Measurements from ENCODE around the gene ALPK1. TPM values are rescaled to one million over a fixed set of nuclear protein-coding genes. Genes with fewer than 3 reads are reported as not detected.

The ALPK1 gene
- total and polyA plus RNA-seq, 5 experiments from 2014 or later = 2.3 to 12.6 (median 4.9) TPM

DNA sequence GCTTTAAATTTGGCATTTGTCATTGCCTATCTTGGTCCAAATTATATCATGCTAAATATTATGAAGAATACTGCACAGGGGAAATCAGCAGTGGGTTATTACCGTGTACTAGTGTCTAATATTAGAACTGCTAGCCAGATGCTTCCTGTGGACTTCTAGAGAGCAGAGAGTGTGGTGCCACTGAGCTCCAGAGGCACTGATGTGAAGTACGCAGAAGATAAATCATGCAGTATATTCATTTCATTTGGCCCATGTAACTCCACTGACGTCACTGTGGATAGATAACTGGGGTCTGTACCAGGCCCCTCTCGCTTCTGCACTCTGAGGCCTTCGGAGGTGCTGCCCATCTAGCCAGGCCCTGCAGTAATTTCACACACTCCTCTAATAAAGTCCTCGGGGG is 80.0 kb downstream of the ALPK1 start:
- POLR2A ChIA-PET = no interaction called here
- no peak overlapping the region for H3K4me3 Mint-ChIP-seq
- peaks cover 0 to 12% (median 0%) of the 10 kb centered on the region in 4 donors for H3K4me1 Mint-ChIP-seq

DNA sequence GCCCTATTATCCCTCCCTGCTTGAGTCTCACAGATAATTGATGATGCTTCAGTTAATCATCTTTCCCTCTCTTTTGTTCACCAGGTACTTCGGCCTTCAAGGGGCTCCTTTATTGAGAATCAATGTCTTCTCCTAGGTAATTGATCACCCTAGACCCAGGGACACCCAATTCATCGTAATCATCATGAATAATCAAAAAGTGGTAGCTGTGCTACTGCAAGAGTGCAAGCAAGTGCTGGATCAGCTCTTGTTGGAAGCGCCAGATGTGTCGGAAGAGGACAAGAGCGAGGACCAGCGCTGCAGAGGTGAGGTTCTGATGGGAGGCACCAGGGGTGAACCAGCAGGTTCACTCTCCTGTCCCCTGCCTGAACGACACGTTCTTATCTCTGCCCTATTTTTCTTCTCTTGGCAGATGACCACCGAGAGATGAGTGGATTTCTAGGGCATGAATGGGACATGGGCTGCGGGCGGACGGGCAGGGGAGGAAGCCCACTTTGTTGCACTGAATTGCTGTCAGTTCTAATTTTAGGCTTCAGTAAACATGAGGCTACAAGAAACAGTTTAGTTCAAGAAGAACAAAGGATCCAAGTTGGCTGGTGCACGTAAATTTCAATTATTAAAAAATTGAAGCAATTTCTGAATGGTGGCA is 80.5 kb downstream of the ALPK1 start:
- peaks cover 0 to 12% (median 0%) of the 10 kb centered on the region in 4 donors for H3K4me1 Mint-ChIP-seq

More for the DNA sequence above, 80.0 kb downstream of the ALPK1 start:
- no peak for ATAC-seq
- peaks cover 35 to 44% (median 44%) of the 10 kb centered on the region in 3 donors for H3K36me3 Mint-ChIP-seq
- H3K27ac Mint-ChIP-seq = no peak overlapping the region
- H3K27me3 Mint-ChIP-seq = no peaks in the 10 kb centered on the region
- no peaks in the 10 kb centered on the region for H3K9me3 Mint-ChIP-seq
- DNase-seq = no peak

DNA sequence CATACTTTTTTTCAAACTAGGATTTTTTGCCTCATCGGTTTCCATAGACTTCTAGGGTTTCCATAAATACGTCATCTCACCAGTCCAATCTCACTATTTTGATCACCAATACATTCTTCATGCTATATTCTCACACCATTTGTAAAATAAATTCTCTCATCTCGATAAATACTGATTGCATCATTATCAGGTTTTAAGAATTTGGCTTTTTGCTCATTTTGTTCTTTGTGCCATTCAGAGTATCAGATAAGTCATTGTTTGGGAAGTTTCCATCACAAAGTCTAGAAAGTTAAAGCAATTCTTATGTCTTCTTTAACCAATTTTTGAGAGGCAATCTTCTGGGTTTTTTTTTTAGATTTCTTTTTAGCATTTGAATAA is 81.1 kb downstream of the ALPK1 start:
- peaks cover 0 to 12% (median 0%) of the 10 kb centered on the region in 4 donors for H3K4me1 Mint-ChIP-seq
- POLR2A ChIA-PET = no interaction called here
- no peak overlapping the region for H3K4me3 Mint-ChIP-seq
- H3K36me3 Mint-ChIP-seq = peaks cover 40 to 53% (median 51%) of the 10 kb centered on the region in 3 donors
- ATAC-seq (no peak), DNase-seq (no peak)
- peak overlapping the region in 1 of 10 donors; percentile 40 for H3K27ac Mint-ChIP-seq
- H3K9me3 Mint-ChIP-seq = no peaks in the 10 kb centered on the region
- H3K27me3 Mint-ChIP-seq = no peaks in the 10 kb centered on the region

More for the DNA sequence above, 80.5 kb downstream of the ALPK1 start:
- ATAC-seq (no peak), DNase-seq (no peak)
- POLR2A ChIA-PET = no interaction called here
- Mint-ChIP-seq H3K4me3 (no peak overlapping the region), H3K36me3 (peaks cover 40 to 50% (median 49%) of the 10 kb centered on the region in 3 donors), H3K27me3 (no peaks in the 10 kb centered on the region), H3K27ac (peak overlapping the region in 1 of 10 donors; percentile 8), H3K9me3 (no peaks in the 10 kb centered on the region)

DNA sequence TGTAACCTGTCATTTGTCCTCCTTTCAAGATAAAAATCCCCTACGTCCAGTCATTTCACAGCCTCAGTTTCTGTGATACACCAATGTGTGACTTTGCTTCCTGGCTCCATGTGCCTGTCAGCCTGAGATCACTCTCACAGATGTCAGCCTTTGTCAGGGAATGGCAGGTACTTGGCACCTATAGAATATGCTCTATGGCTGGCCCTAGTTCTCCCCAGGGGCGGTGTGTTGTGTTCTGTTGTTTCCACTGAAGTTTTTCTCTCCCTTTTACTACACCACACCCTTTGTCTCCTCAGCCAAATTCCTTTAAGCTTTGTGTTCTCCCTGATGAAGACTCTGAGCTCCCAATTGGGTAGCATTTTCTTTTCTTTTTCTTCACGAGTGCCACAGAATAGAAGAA is 81.7 kb downstream of the ALPK1 start:
- H3K4me3 Mint-ChIP-seq = no peak overlapping the region
- peaks cover 39 to 56% (median 52%) of the 10 kb centered on the region in 3 donors for H3K36me3 Mint-ChIP-seq
- ATAC-seq = no peak
- H3K27me3 Mint-ChIP-seq = no peaks in the 10 kb centered on the region
- peaks cover 0 to 12% (median 0%) of the 10 kb centered on the region in 4 donors for H3K4me1 Mint-ChIP-seq
- H3K27ac Mint-ChIP-seq = peak overlapping the region in 1 of 10 donors; percentile 60
- no peaks in the 10 kb centered on the region for H3K9me3 Mint-ChIP-seq
- DNase-seq = no peak
- POLR2A ChIA-PET = no interaction called here

DNA sequence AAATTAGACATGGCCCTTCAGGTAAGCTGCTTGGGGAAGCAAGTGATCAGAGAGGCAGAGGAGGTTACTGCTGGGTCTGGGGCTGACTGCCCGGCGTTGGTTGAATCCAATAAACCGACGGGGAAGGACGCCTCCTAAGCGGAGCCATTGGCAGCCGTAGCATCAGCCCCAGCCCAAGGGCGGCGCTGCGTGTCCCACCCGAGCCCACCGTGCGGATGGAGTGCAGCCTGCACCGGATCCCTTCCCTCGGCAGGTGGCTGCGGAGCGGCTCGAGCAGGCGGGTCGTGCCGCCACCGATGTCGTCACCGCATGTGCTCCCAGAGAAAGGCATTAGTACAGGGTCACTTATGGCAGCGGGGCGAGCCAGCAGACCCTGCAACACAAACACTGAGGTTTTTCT is 82.1 kb downstream of the ALPK1 start:
- POLR2A ChIA-PET = no interaction called here
- Mint-ChIP-seq H3K4me3 (no peak overlapping the region), H3K9me3 (no peaks in the 10 kb centered on the region), H3K27me3 (no peaks in the 10 kb centered on the region), H3K27ac (no peak overlapping the region), H3K36me3 (peaks cover 35 to 58% (median 55%) of the 10 kb centered on the region in 3 donors), H3K4me1 (peaks cover 0 to 12% (median 0%) of the 10 kb centered on the region in 4 donors)
- ATAC-seq (no peak), DNase-seq (no peak)

DNA sequence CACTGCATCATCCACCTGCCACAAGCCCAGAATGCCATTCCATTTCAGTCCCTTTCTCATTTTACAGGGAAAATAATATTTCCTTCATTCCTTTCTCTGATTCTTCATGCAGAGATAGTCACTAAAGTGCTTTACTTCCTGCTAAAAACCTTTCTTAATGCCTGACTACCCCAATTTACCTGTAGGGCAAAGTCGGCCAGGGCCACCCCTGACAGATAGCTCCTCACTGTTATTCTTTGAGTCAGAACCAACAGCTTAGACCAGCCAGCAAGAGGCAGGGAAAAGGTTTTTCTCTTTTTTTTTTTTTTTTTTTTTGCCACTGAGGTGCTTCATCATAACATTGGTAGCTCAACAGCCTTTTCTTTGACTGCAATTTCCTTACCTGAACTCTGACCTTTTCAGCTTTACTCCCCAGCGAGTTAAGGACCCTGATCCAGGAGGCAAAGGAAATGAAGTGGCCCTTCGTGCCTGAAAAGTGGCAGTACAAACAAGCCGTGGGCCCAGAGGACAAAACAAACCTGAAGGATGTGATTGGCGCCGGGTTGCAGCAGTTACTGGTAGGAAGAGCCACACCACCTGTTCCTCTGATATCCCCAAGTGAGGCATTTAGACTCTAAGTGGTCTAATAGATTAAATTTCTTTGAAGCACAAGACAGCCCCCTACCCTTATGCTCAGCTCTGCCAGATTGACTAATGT is 85.0 kb downstream of the ALPK1 start:
- H3K27ac Mint-ChIP-seq = peak overlapping the region in 1 of 10 donors; percentile 31
- DNase-seq = no peak
- no peak overlapping the region for H3K4me3 Mint-ChIP-seq
- ATAC-seq = no peak
- H3K9me3 Mint-ChIP-seq = no peaks in the 10 kb centered on the region
- no peaks in the 10 kb centered on the region for H3K27me3 Mint-ChIP-seq
- peaks cover 32 to 62% (median 60%) of the 10 kb centered on the region in 3 donors for H3K36me3 Mint-ChIP-seq
- POLR2A ChIA-PET = interaction anchor here (0.7 kb wide), 1 partner anchor 199 kb away, joined by 5 read pairs; no protein-coding TSS in a partner anchor
- peaks cover 0 to 5% (median 0%) of the 10 kb centered on the region in 4 donors for H3K4me1 Mint-ChIP-seq

DNA sequence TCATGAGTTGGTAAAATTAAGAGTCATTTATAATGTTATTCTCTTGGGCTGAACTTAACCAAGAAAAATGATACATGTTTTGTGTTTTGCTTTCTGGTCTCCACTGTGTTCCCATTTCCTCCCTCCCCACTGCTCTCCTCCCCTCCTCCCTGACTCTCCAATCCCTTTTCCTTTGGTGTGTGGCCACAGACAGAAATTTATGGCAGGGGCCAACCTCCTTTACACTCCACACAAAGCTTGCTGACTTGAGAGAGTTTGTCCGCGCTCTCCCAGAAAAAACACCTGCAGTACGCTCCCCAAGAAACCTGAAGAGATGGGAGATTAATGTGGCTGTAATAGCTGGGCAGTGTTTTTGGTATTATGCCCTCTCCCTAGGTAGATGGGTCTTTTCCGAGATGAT is 88.9 kb downstream of the ALPK1 start:
- DNase-seq = no peak

DNA sequence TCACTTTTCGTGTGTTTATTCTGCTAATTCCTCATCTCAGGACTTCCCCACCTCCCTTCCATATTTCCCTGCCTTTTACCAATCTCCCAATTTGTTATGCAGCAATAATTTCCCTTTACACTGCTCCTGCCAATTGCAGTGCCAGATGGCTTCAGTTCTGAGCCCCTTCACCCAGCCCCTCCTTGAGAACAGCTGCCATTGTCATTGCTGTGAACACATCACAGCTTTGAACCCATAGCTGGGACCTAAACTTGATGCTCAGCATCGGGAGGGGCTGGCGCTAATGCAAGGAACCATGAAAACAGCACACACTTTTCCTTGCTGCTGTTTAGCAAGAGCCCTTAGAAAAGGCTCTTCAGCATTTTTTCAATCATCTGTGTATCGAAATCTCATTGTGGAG is 104.9 kb downstream of the ALPK1 start:
- Mint-ChIP-seq H3K27me3 (no peaks in the 10 kb centered on the region), H3K4me1 (no peaks in the 10 kb centered on the region), H3K27ac (no peak overlapping the region), H3K36me3 (peaks cover 18 to 39% (median 29%) of the 10 kb centered on the region in 3 donors), H3K4me3 (no peak overlapping the region), H3K9me3 (peaks cover 0 to 4% (median 0%) of the 10 kb centered on the region in 9 donors)
- POLR2A ChIA-PET = no interaction called here
- ATAC-seq (no peak), DNase-seq (no peak)

More for the DNA sequence above, 88.9 kb downstream of the ALPK1 start:
- POLR2A ChIA-PET = no interaction called here
- Mint-ChIP-seq H3K27ac (no peak overlapping the region), H3K4me1 (no peaks in the 10 kb centered on the region), H3K27me3 (no peaks in the 10 kb centered on the region), H3K4me3 (no peak overlapping the region), H3K36me3 (peaks cover 11 to 51% (median 43%) of the 10 kb centered on the region in 3 donors), H3K9me3 (no peaks in the 10 kb centered on the region)
- ATAC-seq = no peak

DNA sequence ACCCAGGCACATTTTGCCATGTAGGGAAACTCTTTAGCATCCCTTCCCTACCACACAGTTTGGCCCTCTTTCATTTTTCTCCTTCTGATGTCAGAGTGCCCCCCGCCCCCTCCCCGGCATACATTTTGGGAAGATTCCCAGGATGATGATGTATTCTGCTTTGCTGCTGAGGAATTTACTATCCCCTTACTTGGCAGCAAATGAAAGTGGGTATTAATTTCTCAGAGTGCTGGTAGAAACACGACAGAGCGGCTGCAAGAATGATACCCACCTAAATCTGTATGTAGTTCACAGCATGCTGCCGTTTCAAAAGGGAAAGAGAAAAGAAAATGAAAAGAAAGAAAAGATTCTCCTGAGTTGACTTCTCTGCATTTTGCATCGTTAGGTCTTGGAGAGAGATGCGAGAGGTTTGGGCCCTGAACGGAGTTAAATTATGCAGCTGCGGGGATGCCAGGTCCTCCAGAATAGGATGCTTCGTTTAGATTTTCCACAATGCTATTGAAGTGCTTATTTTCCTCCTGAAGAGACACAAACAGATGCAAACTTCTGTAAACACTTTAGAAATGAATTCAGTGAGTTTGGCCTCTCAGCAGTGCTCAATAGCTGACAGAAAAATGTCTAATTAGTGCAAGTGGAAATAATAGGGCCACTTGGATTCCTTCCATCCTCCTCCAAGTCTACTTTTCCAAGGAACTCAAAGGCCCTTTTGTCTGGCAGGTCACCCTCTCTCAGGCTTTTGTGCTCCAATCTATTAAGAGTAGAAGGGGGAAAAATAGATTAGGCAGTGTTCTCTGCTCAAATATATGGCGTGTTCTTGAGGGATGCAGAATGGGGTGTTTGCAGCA is 106.2 kb downstream of the ALPK1 start:
- ATAC-seq (no peak), DNase-seq (no peak)
- H3K36me3 Mint-ChIP-seq = peaks cover 14 to 35% (median 25%) of the 10 kb centered on the region in 3 donors
- H3K4me1 Mint-ChIP-seq = no peaks in the 10 kb centered on the region
- POLR2A ChIA-PET = no interaction called here
- H3K27ac Mint-ChIP-seq = no peak overlapping the region
- peaks cover 0 to 4% (median 0%) of the 10 kb centered on the region in 9 donors for H3K9me3 Mint-ChIP-seq
- H3K4me3 Mint-ChIP-seq = no peak overlapping the region
- no peaks in the 10 kb centered on the region for H3K27me3 Mint-ChIP-seq

DNA sequence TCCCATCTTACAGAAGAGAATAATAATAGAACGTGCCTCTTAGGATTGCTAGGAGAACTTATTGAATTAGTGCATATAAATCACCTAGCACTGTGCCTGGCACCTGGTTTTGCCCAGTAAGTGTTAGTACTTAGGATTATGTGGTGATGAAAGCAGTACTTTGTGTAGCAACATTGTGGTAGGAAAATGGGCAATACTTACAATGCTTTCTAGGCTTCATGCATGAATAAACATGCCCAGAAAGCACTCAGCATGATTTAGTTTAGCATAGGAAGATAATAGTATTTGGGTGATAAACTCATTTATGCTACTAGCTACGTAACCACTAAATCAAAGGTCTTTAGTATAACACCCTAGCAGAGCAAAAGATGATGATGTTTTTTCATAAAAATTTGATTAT is 113.2 kb downstream of the ALPK1 start:
- H3K27me3 Mint-ChIP-seq = no peaks in the 10 kb centered on the region
- peaks cover 0 to 3% (median 0%) of the 10 kb centered on the region in 9 donors for H3K9me3 Mint-ChIP-seq
- H3K4me1 Mint-ChIP-seq = no peaks in the 10 kb centered on the region
- ATAC-seq (no peak), DNase-seq (no peak)
- peaks cover 16 to 36% (median 33%) of the 10 kb centered on the region in 3 donors for H3K36me3 Mint-ChIP-seq
- POLR2A ChIA-PET = no interaction called here
- no peak overlapping the region for H3K27ac Mint-ChIP-seq
- no peak overlapping the region for H3K4me3 Mint-ChIP-seq

DNA sequence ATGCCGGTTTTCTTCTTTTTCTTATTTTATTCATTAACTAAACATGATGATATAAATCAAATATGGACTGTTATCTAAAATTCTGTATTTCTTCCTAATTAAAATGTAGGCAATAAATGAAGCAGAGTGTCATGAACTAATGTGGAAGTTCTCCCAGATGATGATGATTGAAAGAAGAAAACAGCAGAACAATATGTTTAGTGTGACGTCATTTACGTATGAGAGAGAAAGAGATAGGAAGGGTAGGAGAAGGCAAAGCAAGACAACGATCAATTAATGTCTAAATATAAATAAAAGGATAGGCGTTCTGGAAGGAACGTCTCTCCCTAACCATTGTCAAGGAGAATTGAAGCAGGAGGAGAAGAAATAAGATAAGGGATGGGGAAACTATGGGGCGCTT is 113.6 kb downstream of the ALPK1 start:
- Mint-ChIP-seq H3K4me1 (no peaks in the 10 kb centered on the region), H3K4me3 (no peak overlapping the region), H3K9me3 (peaks cover 0 to 3% (median 0%) of the 10 kb centered on the region in 9 donors), H3K36me3 (peaks cover 16 to 36% (median 34%) of the 10 kb centered on the region in 3 donors), H3K27ac (peak overlapping the region in 1 of 10 donors; percentile 6), H3K27me3 (no peaks in the 10 kb centered on the region)
- DNase-seq (no peak), ATAC-seq (no peak)
- POLR2A ChIA-PET = no interaction called here

DNA sequence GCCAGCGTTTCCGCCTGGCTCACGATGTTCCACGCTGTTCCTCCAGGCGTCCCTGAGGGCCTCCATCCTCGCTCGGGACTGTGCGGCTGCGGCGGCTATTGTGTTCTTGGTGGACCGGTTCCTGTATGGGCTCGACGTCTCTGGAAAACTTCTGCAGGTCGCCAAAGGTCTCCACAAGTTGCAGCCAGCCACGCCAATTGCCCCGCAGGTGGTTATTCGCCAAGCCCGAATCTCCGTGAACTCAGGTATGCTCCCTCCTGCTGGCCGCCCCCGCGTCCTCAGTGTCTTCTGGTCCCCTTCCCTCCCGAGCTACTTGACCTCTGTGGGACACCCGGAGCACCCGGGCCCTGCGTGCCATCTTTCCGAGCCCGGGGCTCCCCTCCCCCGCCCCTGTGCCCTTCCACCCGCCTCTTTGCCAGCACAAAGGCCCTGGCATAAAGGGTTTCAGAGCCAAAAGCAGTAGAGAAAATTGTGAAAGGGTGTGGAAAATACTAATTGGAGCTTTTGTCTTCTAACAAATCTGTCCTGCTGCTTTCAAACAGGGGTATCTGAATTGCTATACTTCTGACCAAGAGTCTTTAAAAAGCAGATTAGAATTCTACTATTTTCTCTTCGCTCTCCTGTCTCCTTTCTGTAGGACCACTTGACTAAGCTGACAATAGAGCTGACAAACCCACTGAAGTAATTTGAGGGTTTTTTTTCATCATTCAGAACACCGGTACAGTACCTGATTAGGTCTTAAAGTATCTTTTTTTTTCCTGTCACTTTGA is 114.8 kb downstream of the ALPK1 start:
- no peaks in the 10 kb centered on the region for H3K4me1 Mint-ChIP-seq
- peaks cover 22 to 48% (median 36%) of the 10 kb centered on the region in 3 donors for H3K36me3 Mint-ChIP-seq
- peaks cover 0 to 10% (median 0%) of the 10 kb centered on the region in 9 donors for H3K9me3 Mint-ChIP-seq
- H3K27ac Mint-ChIP-seq = no peak overlapping the region
- POLR2A ChIA-PET = no interaction called here
- DNase-seq = no peak
- ATAC-seq = no peak
- no peaks in the 10 kb centered on the region for H3K27me3 Mint-ChIP-seq
- H3K4me3 Mint-ChIP-seq = no peak overlapping the region

Measured in naive thymus-derived CD8-positive, alpha-beta T cell (primary cell).